MM.1S (cell line): ENCODE results near the gene TCF20.

Experiments
- DNase-seq: peaks from one replicate; pipeline ENCODE4 v3.0.0-alpha.2; 2015
- H2AFZ ChIP-seq: fragments of 300-600 bp; sonication (generic); 2 replicates; pipeline ENCODE4 v1.6.0; 2016; ENCODE audit warnings: antibody characterized with exemption, low read length
- H3F3A ChIP-seq: fragments of 300-600 bp; sonication (generic); 2 replicates; pipeline ENCODE4 v1.6.1; 2016; ENCODE audit warnings: mild to moderate bottlenecking, antibody characterized with exemption, low read length, moderate library complexity, mixed read lengths; ENCODE audit not compliant: insufficient read depth
- H3K27ac ChIP-seq: fragments of 300-600 bp; sonication (generic); 2 replicates; pipeline ENCODE4 v1.5.1; 2016; ENCODE audit warnings: mild to moderate bottlenecking, low read length
- H3K27me3 ChIP-seq: fragments of 300-600 bp; sonication (generic); replicated peaks from 2 replicates; pipeline ENCODE4 v1.6.0; 2016; ENCODE audit warnings: low read length; ENCODE audit not compliant: insufficient read depth
- H3K36me3 ChIP-seq: fragments of 300-600 bp; sonication (generic); replicated peaks from 2 replicates; pipeline ENCODE4 v1.6.1; 2016; ENCODE audit warnings: mild to moderate bottlenecking, low read length, mixed read lengths; ENCODE audit not compliant: insufficient read depth
- H3K4me1 ChIP-seq: fragments of 300-600 bp; sonication (generic); 2 replicates; pipeline ENCODE4 v1.6.1; 2016; ENCODE audit warnings: low read length, mixed read lengths
- H3K4me2 ChIP-seq: fragments of 300-600 bp; sonication (generic); 2 replicates; pipeline ENCODE4 v1.6.0; 2016; ENCODE audit warnings: low read depth, low read length
- H3K4me3 ChIP-seq: fragments of 300-600 bp; sonication (generic); 2 replicates; pipeline ENCODE4 v1.5.1; 2016; ENCODE audit warnings: low read length, mixed read lengths
- H3K79me2 ChIP-seq: fragments of 300-600 bp; sonication (generic); 2 replicates; pipeline ENCODE4 v1.6.1; 2016; ENCODE audit warnings: mixed run types, low read length, mixed read lengths
- H3K9ac ChIP-seq: fragments of 300-600 bp; sonication (generic); 2 replicates; pipeline ENCODE4 v1.6.1; 2016; ENCODE audit warnings: low read length, mixed read lengths
- H3K9me2 ChIP-seq: fragments of 300-600 bp; sonication (generic); replicated peaks from 2 replicates; pipeline ENCODE4 v1.6.1; 2016; ENCODE audit warnings: mild to moderate bottlenecking, low read length, mixed read lengths; ENCODE audit not compliant: insufficient read depth
- H3K9me3 ChIP-seq: fragments of 300-600 bp; sonication (generic); replicated peaks from 2 replicates; pipeline ENCODE4 v1.6.1; 2016; ENCODE audit warnings: mild to moderate bottlenecking, low read length, mixed read lengths; ENCODE audit not compliant: insufficient read depth
- H4K20me1 ChIP-seq: fragments of 300-600 bp; sonication (generic); 2 replicates; pipeline ENCODE4 v1.6.1; 2016; ENCODE audit warnings: mild to moderate bottlenecking, low read length, moderate library complexity, mixed read lengths; ENCODE audit not compliant: insufficient read depth
- CTCF ChIP-seq: fragments of 300-600 bp; sonication (generic); IDR thresholded peaks from 2 replicates; pipeline ENCODE4 v1.5.1; 2016; ENCODE audit warnings: antibody characterized with exemption, low read length, mixed read lengths
- EZH2 ChIP-seq: fragments of 300-600 bp; sonication (generic); optimal IDR thresholded peaks from 2 replicates; pipeline ENCODE3; 2017; ENCODE audit warnings: low read depth, mild to moderate bottlenecking, antibody characterized with exemption, low read length, mixed read lengths
- EZH2phosphoT487 ChIP-seq: fragments of 300-600 bp; sonication (generic); IDR thresholded peaks from 2 replicates; pipeline ENCODE4 v1.6.1; 2018; ENCODE audit warnings: antibody characterized with exemption, low read length

Gene TCF20

GRCh38 chr22:42310291-42311015 lies 40.0 kb upstream of the TCF20 start:
- H3K79me2 ChIP-seq, result no peaks in the 10 kb centered on the region
- H3K4me2 ChIP-seq, result no peak overlapping the region
- H3K27me3 ChIP-seq, result peaks cover 96% of the 10 kb centered on the region
- no peak overlapping the region for H3K9ac ChIP-seq
- no peaks in the 10 kb centered on the region for H3K4me1 ChIP-seq
- H3K4me3 ChIP-seq, result no peak overlapping the region
- H2AFZ ChIP-seq, result no peak overlapping the region
- TF ChIP-seq EZH2 (no peak), EZH2phosphoT487 (no peak), CTCF (no peak)
- no peaks in the 10 kb centered on the region for H3F3A ChIP-seq
- no peaks in the 10 kb centered on the region for H3K36me3 ChIP-seq
- no peak for DNase-seq
- no peaks in the 10 kb centered on the region for H3K9me2 ChIP-seq
- H4K20me1 ChIP-seq, result no peaks in the 10 kb centered on the region
- no peak overlapping the region for H3K27ac ChIP-seq
- H3K9me3 ChIP-seq, result no peaks in the 10 kb centered on the region

- Histone ChIP-seq H3K9me3 (no peaks in the 10 kb centered on the region), H3K4me1 (no peaks in the 10 kb centered on the region), H3K27ac (no peak overlapping the region), H3K9ac (no peak overlapping the region), H3F3A (no peaks in the 10 kb centered on the region), H2AFZ (no peak overlapping the region), H3K4me3 (no peak overlapping the region), H3K36me3 (no peaks in the 10 kb centered on the region), H3K9me2 (no peaks in the 10 kb centered on the region), H3K79me2 (no peaks in the 10 kb centered on the region), H4K20me1 (no peaks in the 10 kb centered on the region), H3K4me2 (no peak overlapping the region), H3K27me3 (peaks cover 96% of the 10 kb centered on the region)
- DNase-seq, result no peak
- TF ChIP-seq CTCF, result no peak
- no peak for TF ChIP-seq EZH2phosphoT487
- no peak for TF ChIP-seq EZH2
These were observed 39.4 kb upstream of the TCF20 start for GRCh38 chr22:42309865-42310264.

- TF ChIP-seq EZH2, result no peak
- TF ChIP-seq CTCF, result 0 out of 2 replicates have a peak, but pooled peaks have one; percentile 4
- Histone ChIP-seq H3K4me3 (no peak overlapping the region), H3K9me2 (no peaks in the 10 kb centered on the region), H3K79me2 (no peaks in the 10 kb centered on the region), H3K27me3 (peaks cover 96% of the 10 kb centered on the region), H3K4me1 (no peaks in the 10 kb centered on the region), H3K4me2 (no peak overlapping the region), H3K36me3 (no peaks in the 10 kb centered on the region), H3K9me3 (no peaks in the 10 kb centered on the region), H4K20me1 (no peaks in the 10 kb centered on the region), H3K9ac (no peak overlapping the region), H2AFZ (no peak overlapping the region), H3K27ac (no peak overlapping the region), H3F3A (no peaks in the 10 kb centered on the region)
- DNase-seq, result no peak
These were observed 38.5 kb upstream of the TCF20 start for GRCh38 chr22:42308892-42309468.
